NOMO-1 treated with DMSO at 0.1 percent for 48 hours (cell line): ENCODE measurements around the gene IGSF8.
A peak's percentile ranks its signal among the peaks of the same experiment; 100 is the strongest.

Source experiments
- DNase-seq: peaks from one replicate; lab custom pipeline; 2025; ENCODE audit not compliant: unreplicated experiment; lab: John Stamatoyannopoulos, UW

Gene IGSF8

GRCh38 chr1:160097911-160098851 lies at the start of gene IGSF8:
IGSF8 (minus strand) TSS chr1:160098619; CDS start chr1:160098472, 147 bp downstream.
- peak; percentile 66 for DNase-seq

GRCh38 chr1:160148121-160148520 lies 49.7 kb upstream of the IGSF8 start:
- DNase-seq: no peak

GRCh38 chr1:160146107-160146506 lies 47.7 kb upstream of the IGSF8 start:
- DNase-seq: no peak

GRCh38 chr1:160144921-160145320 lies 46.5 kb upstream of the IGSF8 start:
- no peak for DNase-seq

- peak; percentile 94 for DNase-seq
These were observed 45.3 kb upstream of the IGSF8 start for GRCh38 chr1:160143695-160144094.

GRCh38 chr1:160139840-160140239 lies 41.4 kb upstream of the IGSF8 start:
- DNase-seq: no peak

GRCh38 chr1:160137216-160137862 lies 38.9 kb upstream of the IGSF8 start:
- no peak for DNase-seq

- DNase-seq: no peak
These were observed 38.4 kb upstream of the IGSF8 start for GRCh38 chr1:160136926-160137200.

GRCh38 chr1:160136121-160136925 lies 37.9 kb upstream of the IGSF8 start:
- DNase-seq: no peak

- peak; percentile 46 for DNase-seq
These were observed 36.6 kb upstream of the IGSF8 start for GRCh38 chr1:160134791-160135572.

GRCh38 chr1:160133990-160134770 lies 35.8 kb upstream of the IGSF8 start:
- no peak for DNase-seq

GRCh38 chr1:160131803-160132565 lies 33.6 kb upstream of the IGSF8 start:
- DNase-seq: no peak

- no peak for DNase-seq
These were observed 32.5 kb upstream of the IGSF8 start for GRCh38 chr1:160130939-160131338.

GRCh38 chr1:160130486-160130885 lies 32.1 kb upstream of the IGSF8 start:
- no peak for DNase-seq

- no peak for DNase-seq
These were observed 31.5 kb upstream of the IGSF8 start for GRCh38 chr1:160129966-160130365.

- no peak for DNase-seq
These were observed 31.1 kb upstream of the IGSF8 start for GRCh38 chr1:160129558-160129957.

GRCh38 chr1:160129046-160129445 lies 30.6 kb upstream of the IGSF8 start:
- DNase-seq: no peak

GRCh38 chr1:160128636-160129035 lies 30.2 kb upstream of the IGSF8 start:
- no peak for DNase-seq

GRCh38 chr1:160127865-160128523 lies 29.6 kb upstream of the IGSF8 start:
- no peak for DNase-seq
